GM12891 (cell line): ENCODE measurements around the gene SKI.

Experiments
- POLR2A ChIP-seq: IDR thresholded peaks from 2 replicates; pipeline ENCODE4 v1.6.1; 2011; ENCODE audit warnings: low read depth, low read length, control low read depth
- POLR2AphosphoS5 ChIP-seq: IDR thresholded peaks from 2 replicates; pipeline ENCODE4 v1.6.1; 2011; ENCODE audit warnings: low read depth, low read length, control low read depth
- POU2F2 ChIP-seq: IDR thresholded peaks from 2 replicates; pipeline ENCODE4 v1.6.1; 2011; ENCODE audit warnings: low read depth, mild to moderate bottlenecking, control low read depth, low read length, moderate library complexity
- TAF1 ChIP-seq: IDR thresholded peaks from 2 replicates; pipeline ENCODE4 v1.6.1; 2011; ENCODE audit warnings: low read depth, low read length, control low read depth

DNA sequence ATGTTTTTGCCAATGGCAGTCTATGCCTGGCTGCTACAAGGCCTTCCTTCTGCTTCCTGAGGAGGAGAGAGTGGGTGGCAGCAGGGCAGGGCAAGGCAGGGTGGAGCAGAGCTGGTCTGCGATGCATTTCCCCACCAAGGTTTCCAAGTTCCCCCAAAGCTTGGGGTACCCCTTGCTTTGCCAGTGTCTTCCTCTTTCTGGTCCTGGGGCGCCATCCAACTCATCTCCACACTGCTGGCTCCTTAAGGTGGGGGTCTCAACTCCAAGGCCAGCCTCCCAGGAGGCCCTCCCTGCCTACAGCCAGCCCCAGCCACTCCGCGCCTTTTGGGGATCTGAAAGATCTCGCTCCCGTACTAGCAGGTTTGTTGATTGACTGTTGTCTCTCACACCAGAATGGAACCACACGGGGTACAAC lies 3.9 kb upstream of the SKI start:
- no peak for TF ChIP-seq POLR2A
- no peak for TF ChIP-seq POLR2AphosphoS5
- TF ChIP-seq POU2F2: no peak
- no peak for TF ChIP-seq TAF1
